Measurements from ENCODE around the gene SCN2B. TPM values are rescaled to one million over a fixed set of nuclear protein-coding genes. Genes with fewer than 3 reads are reported as not detected.

The SCN2B gene
- polyA plus RNA-seq, 1 donor from 2014 or later, result 1.1 TPM

DNA sequence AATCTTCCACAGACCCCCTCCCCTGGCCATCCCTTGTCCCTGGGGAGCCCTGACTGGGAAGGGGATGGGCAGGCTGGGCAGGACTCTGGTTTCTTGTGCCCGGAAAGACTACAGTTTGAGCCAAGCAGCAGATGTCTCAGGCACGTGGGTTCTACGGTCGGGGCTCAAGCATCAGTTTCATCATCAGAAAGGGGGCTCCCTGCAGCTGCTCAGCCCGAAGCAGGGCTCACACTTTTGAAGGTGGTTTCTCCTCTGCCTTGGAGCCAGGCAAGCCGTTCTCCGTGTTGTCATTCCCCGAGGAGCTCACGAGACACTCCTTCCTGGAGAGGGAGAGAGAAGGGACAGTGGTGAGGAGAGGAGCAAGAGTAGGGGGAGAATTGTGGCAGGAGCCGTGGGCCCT lies 39.6 kb downstream of the SCN2B start:
- Histone ChIP-seq H4K20me1 (ENCODE audit: insufficient read depth) (no peaks in the 10 kb centered on the region), H3K4me2 (ENCODE audit: low read length) (no peak overlapping the region), H3K27me3 (ENCODE audit: insufficient read depth, low read depth, low read length) (no peaks in the 10 kb centered on the region), H3K27ac (ENCODE audit: low read length) (no peak overlapping the region), H3K9me2 (ENCODE audit: insufficient read depth, low read length) (no peaks in the 10 kb centered on the region), H3K9ac (ENCODE audit: low read length) (no peak overlapping the region), H3F3A (ENCODE audit: insufficient read depth, low read length, poor library complexity, severe bottlenecking) (no peaks in the 10 kb centered on the region), H3K36me3 (ENCODE audit: insufficient read depth, low read length) (no peaks in the 10 kb centered on the region), H3K79me2 (replicated peaks; ENCODE audit: insufficient read depth, low read length) (no peaks in the 10 kb centered on the region), H2AFZ (ENCODE audit: low read depth, low read length) (no peak overlapping the region), H3K4me3 (ENCODE audit: low read length) (no peak overlapping the region), H3K9me3 (ENCODE audit: low read length) (no peaks in the 10 kb centered on the region)
- TF ChIP-seq, protein P1, sequence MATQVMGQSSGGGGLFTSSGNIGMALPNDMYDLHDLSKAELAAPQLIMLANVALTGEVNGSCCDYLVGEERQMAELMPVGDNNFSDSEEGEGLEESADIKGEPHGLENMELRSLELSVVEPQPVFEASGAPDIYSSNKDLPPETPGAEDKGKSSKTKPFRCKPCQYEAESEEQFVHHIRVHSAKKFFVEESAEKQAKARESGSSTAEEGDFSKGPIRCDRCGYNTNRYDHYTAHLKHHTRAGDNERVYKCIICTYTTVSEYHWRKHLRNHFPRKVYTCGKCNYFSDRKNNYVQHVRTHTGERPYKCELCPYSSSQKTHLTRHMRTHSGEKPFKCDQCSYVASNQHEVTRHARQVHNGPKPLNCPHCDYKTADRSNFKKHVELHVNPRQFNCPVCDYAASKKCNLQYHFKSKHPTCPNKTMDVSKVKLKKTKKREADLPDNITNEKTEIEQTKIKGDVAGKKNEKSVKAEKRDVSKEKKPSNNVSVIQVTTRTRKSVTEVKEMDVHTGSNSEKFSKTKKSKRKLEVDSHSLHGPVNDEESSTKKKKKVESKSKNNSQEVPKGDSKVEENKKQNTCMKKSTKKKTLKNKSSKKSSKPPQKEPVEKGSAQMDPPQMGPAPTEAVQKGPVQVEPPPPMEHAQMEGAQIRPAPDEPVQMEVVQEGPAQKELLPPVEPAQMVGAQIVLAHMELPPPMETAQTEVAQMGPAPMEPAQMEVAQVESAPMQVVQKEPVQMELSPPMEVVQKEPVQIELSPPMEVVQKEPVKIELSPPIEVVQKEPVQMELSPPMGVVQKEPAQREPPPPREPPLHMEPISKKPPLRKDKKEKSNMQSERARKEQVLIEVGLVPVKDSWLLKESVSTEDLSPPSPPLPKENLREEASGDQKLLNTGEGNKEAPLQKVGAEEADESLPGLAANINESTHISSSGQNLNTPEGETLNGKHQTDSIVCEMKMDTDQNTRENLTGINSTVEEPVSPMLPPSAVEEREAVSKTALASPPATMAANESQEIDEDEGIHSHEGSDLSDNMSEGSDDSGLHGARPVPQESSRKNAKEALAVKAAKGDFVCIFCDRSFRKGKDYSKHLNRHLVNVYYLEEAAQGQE (IDR thresholded peaks at IDR 0.05; ENCODE audit: borderline replicate concordance), result no peak
- TF ChIP-seq SMC3 (conservative IDR thresholded peaks at IDR 0.05; ENCODE audit: poor library complexity) (no peak), MXI1 (conservative IDR thresholded peaks at IDR 0.05; ENCODE audit: poor library complexity, severe bottlenecking) (no peak), EP300 (conservative IDR thresholded peaks at IDR 0.05; ENCODE audit: poor library complexity, severe bottlenecking) (no peak), TAF1 (IDR thresholded peaks at IDR 0.05; ENCODE audit: low read depth) (no peak), POLR2AphosphoS5 (IDR thresholded peaks at IDR 0.05) (no peak), RAD21 (conservative IDR thresholded peaks at IDR 0.05) (no peak), EZH2 (IDR thresholded peaks at IDR 0.05; ENCODE audit: borderline replicate concordance, insufficient read depth, low read length, poor library complexity, severe bottlenecking) (no peak)
- TF ChIP-seq, protein P2, sequence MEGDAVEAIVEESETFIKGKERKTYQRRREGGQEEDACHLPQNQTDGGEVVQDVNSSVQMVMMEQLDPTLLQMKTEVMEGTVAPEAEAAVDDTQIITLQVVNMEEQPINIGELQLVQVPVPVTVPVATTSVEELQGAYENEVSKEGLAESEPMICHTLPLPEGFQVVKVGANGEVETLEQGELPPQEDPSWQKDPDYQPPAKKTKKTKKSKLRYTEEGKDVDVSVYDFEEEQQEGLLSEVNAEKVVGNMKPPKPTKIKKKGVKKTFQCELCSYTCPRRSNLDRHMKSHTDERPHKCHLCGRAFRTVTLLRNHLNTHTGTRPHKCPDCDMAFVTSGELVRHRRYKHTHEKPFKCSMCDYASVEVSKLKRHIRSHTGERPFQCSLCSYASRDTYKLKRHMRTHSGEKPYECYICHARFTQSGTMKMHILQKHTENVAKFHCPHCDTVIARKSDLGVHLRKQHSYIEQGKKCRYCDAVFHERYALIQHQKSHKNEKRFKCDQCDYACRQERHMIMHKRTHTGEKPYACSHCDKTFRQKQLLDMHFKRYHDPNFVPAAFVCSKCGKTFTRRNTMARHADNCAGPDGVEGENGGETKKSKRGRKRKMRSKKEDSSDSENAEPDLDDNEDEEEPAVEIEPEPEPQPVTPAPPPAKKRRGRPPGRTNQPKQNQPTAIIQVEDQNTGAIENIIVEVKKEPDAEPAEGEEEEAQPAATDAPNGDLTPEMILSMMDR (IDR thresholded peaks at IDR 0.05; ENCODE audit: poor library complexity, severe bottlenecking), result no peak

DNA sequence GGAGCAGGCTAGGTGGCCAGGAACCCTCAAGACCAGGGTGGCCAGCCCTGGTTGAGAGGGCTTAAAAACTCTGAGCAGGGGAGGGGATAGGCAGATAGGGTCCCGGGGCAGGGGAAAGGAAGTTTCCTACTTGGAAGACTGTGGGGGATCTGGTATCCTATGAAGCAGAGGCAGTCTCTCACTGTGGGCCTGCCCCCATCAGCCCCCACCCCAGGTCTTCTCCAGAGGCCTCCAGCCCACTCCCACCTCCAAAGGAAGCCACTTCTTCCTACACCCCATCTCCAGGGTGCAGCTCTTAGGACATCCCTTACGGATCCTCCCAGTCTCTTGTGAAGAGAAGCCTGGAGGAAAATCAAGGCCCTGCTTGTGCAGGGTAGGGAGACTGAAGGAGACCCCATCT lies 40.1 kb downstream of the SCN2B start:
- no peaks in the 10 kb centered on the region for H3K9me3 ChIP-seq (ENCODE audit: low read length)

DNA sequence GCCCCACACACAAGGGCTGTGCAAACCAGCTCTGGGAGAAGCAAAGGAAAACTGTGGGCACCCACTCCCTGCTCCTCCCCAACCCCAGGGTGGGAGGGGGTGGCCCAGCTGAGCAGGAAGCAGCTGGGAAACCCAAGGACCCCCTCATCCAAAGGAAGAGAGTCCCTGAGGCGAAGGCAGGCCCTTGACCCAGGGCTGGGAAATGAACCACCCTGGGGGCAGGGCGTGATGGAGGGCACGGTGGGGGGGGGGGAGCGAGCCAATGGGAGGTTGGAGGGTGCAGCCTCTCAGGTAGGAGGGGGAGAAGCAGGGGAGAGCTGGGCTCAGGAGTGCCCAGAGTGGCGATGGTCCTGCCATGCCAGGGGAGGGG lies 40.7 kb downstream of the SCN2B start:
- H3K9me2 ChIP-seq (ENCODE audit: insufficient read depth, low read length), result no peaks in the 10 kb centered on the region
- no peaks in the 10 kb centered on the region for H3K9me3 ChIP-seq (ENCODE audit: low read length)
- H3K27ac ChIP-seq (ENCODE audit: low read length), result no peak overlapping the region
- H3K4me3 ChIP-seq (ENCODE audit: low read length), result no peak overlapping the region
- no peaks in the 10 kb centered on the region for H3K36me3 ChIP-seq (ENCODE audit: insufficient read depth, low read length)
- H3K27me3 ChIP-seq (ENCODE audit: insufficient read depth, low read depth, low read length), result no peaks in the 10 kb centered on the region
- no peaks in the 10 kb centered on the region for H3F3A ChIP-seq (ENCODE audit: insufficient read depth, low read length, poor library complexity, severe bottlenecking)
- no peak overlapping the region for H3K9ac ChIP-seq (ENCODE audit: low read length)
- H3K79me2 ChIP-seq (replicated peaks; ENCODE audit: insufficient read depth, low read length), result no peaks in the 10 kb centered on the region
- TF ChIP-seq POLR2AphosphoS5 (IDR thresholded peaks at IDR 0.05) (no peak), EZH2 (IDR thresholded peaks at IDR 0.05; ENCODE audit: borderline replicate concordance, insufficient read depth, low read length, poor library complexity, severe bottlenecking) (no peak), RAD21 (conservative IDR thresholded peaks at IDR 0.05) (no peak), SMC3 (conservative IDR thresholded peaks at IDR 0.05; ENCODE audit: poor library complexity) (no peak), TAF1 (IDR thresholded peaks at IDR 0.05; ENCODE audit: low read depth) (no peak), MXI1 (conservative IDR thresholded peaks at IDR 0.05; ENCODE audit: poor library complexity, severe bottlenecking) (no peak), EP300 (conservative IDR thresholded peaks at IDR 0.05; ENCODE audit: poor library complexity, severe bottlenecking) (no peak)
- TF ChIP-seq, protein P2 (IDR thresholded peaks at IDR 0.05; ENCODE audit: poor library complexity, severe bottlenecking), result no peak
- TF ChIP-seq, protein P1 (IDR thresholded peaks at IDR 0.05; ENCODE audit: borderline replicate concordance), result no peak
- no peaks in the 10 kb centered on the region for H4K20me1 ChIP-seq (ENCODE audit: insufficient read depth)
- no peak overlapping the region for H3K4me2 ChIP-seq (ENCODE audit: low read length)
- no peak overlapping the region for H2AFZ ChIP-seq (ENCODE audit: low read depth, low read length)

More for the DNA sequence above, 40.1 kb downstream of the SCN2B start:
- no peak overlapping the region for H3K27ac ChIP-seq (ENCODE audit: low read length)
- H3F3A ChIP-seq (ENCODE audit: insufficient read depth, low read length, poor library complexity, severe bottlenecking), result no peaks in the 10 kb centered on the region
- no peak overlapping the region for H3K9ac ChIP-seq (ENCODE audit: low read length)
- no peaks in the 10 kb centered on the region for H3K27me3 ChIP-seq (ENCODE audit: insufficient read depth, low read depth, low read length)
- H3K4me3 ChIP-seq (ENCODE audit: low read length), result no peak overlapping the region
- no peaks in the 10 kb centered on the region for H3K9me2 ChIP-seq (ENCODE audit: insufficient read depth, low read length)
- TF ChIP-seq SMC3 (conservative IDR thresholded peaks at IDR 0.05; ENCODE audit: poor library complexity) (no peak), EP300 (conservative IDR thresholded peaks at IDR 0.05; ENCODE audit: poor library complexity, severe bottlenecking) (no peak)
- no peaks in the 10 kb centered on the region for H3K36me3 ChIP-seq (ENCODE audit: insufficient read depth, low read length)
- H2AFZ ChIP-seq (ENCODE audit: low read depth, low read length), result no peak overlapping the region
- no peaks in the 10 kb centered on the region for H3K79me2 ChIP-seq (replicated peaks; ENCODE audit: insufficient read depth, low read length)
- no peaks in the 10 kb centered on the region for H4K20me1 ChIP-seq (ENCODE audit: insufficient read depth)
- no peak overlapping the region for H3K4me2 ChIP-seq (ENCODE audit: low read length)

All from neural cell (in vitro differentiated cells).